ENCODE results near the gene GMIP. TPM values are rescaled to one million over a fixed set of nuclear protein-coding genes. Genes with fewer than 3 reads are reported as not detected.
A peak's percentile ranks its signal among the peaks of the same experiment; 100 is the strongest.

GMIP gene
- total and polyA plus RNA-seq, 2 donors (not counting 1 experiment from before 2014, with no cell fraction given) = 2.3 to 5.3 TPM

- TF ChIP-seq EZH2 (IDR thresholded peaks at IDR 0.05; ENCODE audit: low read length, missing control alignments) (no peak), CTCF (conservative IDR thresholded peaks at IDR 0.05 in 1 of 2, IDR thresholded peaks at IDR 0.05 in 1 of 2; ENCODE audit: low read depth in 1 of 2, low read length in 2 of 2) (no peak)
- peaks cover 2% of the 10 kb centered on the region for H3K4me1 ChIP-seq (ENCODE audit: control insufficient read depth, extremely low read depth, insufficient read depth, low read length)
- peaks cover 44% of the 10 kb centered on the region for H3K36me3 ChIP-seq (ENCODE audit: control insufficient read depth, insufficient read depth, low read length)
- H3K27me3 ChIP-seq (ENCODE audit: control insufficient read depth, insufficient read depth, low read length) = no peaks in the 10 kb centered on the region
- no peak overlapping the region for H3K4me3 ChIP-seq (replicated peaks in 1 of 4; ENCODE audit: control extremely low read depth in 1 of 4, insufficient read depth in 1 of 4, low read depth in 3 of 4, low read length in 4 of 4)
- peak in 1 of 2 donors; percentile 8 for DNase-seq (ENCODE audit: low read depth in 2 of 2)
- no peak overlapping the region for H3K27ac ChIP-seq (ENCODE audit: insufficient read depth, low read length)
- H3K9me3 ChIP-seq (ENCODE audit: control insufficient read depth, insufficient read depth, low read depth, low read length) = no peaks in the 10 kb centered on the region
- H3K4me2 ChIP-seq (ENCODE audit: extremely low read depth, insufficient read depth, low read length) = no peak overlapping the region
- peaks cover 23% of the 10 kb centered on the region for H3K79me2 ChIP-seq (ENCODE audit: control insufficient read depth, insufficient read depth, low read length)
- no peak overlapping the region for H3K9ac ChIP-seq (ENCODE audit: insufficient read depth, low read length)
- no peaks in the 10 kb centered on the region for H4K20me1 ChIP-seq (ENCODE audit: control insufficient read depth, extremely low read depth, insufficient read depth, low read length)
- H2AFZ ChIP-seq (ENCODE audit: low read length) = no peak overlapping the region
Measured at GRCh38 chr19:19657397-19657783, 13.9 kb upstream of the GMIP start.

GRCh38 chr19:19656451-19657396 lies 13.3 kb upstream of the GMIP start:
- Histone ChIP-seq H3K4me3 (replicated peaks in 1 of 4; ENCODE audit: control extremely low read depth in 1 of 4, insufficient read depth in 1 of 4, low read depth in 3 of 4, low read length in 4 of 4) (no peak overlapping the region), H4K20me1 (ENCODE audit: control insufficient read depth, extremely low read depth, insufficient read depth, low read length) (no peaks in the 10 kb centered on the region), H3K4me2 (ENCODE audit: extremely low read depth, insufficient read depth, low read length) (no peak overlapping the region), H3K36me3 (ENCODE audit: control insufficient read depth, insufficient read depth, low read length) (peaks cover 46% of the 10 kb centered on the region), H2AFZ (ENCODE audit: low read length) (no peak overlapping the region), H3K27ac (ENCODE audit: insufficient read depth, low read length) (no peak overlapping the region), H3K9me3 (ENCODE audit: control insufficient read depth, insufficient read depth, low read depth, low read length) (no peaks in the 10 kb centered on the region), H3K4me1 (ENCODE audit: control insufficient read depth, extremely low read depth, insufficient read depth, low read length) (no peaks in the 10 kb centered on the region), H3K27me3 (ENCODE audit: control insufficient read depth, insufficient read depth, low read length) (no peaks in the 10 kb centered on the region), H3K79me2 (ENCODE audit: control insufficient read depth, insufficient read depth, low read length) (peaks cover 16% of the 10 kb centered on the region), H3K9ac (ENCODE audit: insufficient read depth, low read length) (no peak overlapping the region)
- no peak for TF ChIP-seq CTCF (conservative IDR thresholded peaks at IDR 0.05 in 1 of 2, IDR thresholded peaks at IDR 0.05 in 1 of 2; ENCODE audit: low read depth in 1 of 2, low read length in 2 of 2)
- no peak for TF ChIP-seq EZH2 (IDR thresholded peaks at IDR 0.05; ENCODE audit: low read length, missing control alignments)
- DNase-seq (ENCODE audit: low read depth in 2 of 2) = no peak

GRCh38 chr19:19655641-19656343 lies 12.3 kb upstream of the GMIP start:
- Histone ChIP-seq H4K20me1 (ENCODE audit: control insufficient read depth, extremely low read depth, insufficient read depth, low read length) (no peaks in the 10 kb centered on the region), H3K36me3 (ENCODE audit: control insufficient read depth, insufficient read depth, low read length) (peaks cover 51% of the 10 kb centered on the region), H3K27ac (ENCODE audit: insufficient read depth, low read length) (no peak overlapping the region), H3K9ac (ENCODE audit: insufficient read depth, low read length) (no peak overlapping the region), H2AFZ (ENCODE audit: low read length) (no peak overlapping the region), H3K4me3 (replicated peaks in 1 of 4; ENCODE audit: control extremely low read depth in 1 of 4, insufficient read depth in 1 of 4, low read depth in 3 of 4, low read length in 4 of 4) (no peak overlapping the region), H3K27me3 (ENCODE audit: control insufficient read depth, insufficient read depth, low read length) (no peaks in the 10 kb centered on the region), H3K79me2 (ENCODE audit: control insufficient read depth, insufficient read depth, low read length) (peaks cover 8% of the 10 kb centered on the region), H3K4me2 (ENCODE audit: extremely low read depth, insufficient read depth, low read length) (no peak overlapping the region), H3K9me3 (ENCODE audit: control insufficient read depth, insufficient read depth, low read depth, low read length) (no peaks in the 10 kb centered on the region), H3K4me1 (ENCODE audit: control insufficient read depth, extremely low read depth, insufficient read depth, low read length) (no peaks in the 10 kb centered on the region)
- no peak for DNase-seq (ENCODE audit: low read depth in 2 of 2)
- TF ChIP-seq EZH2 (IDR thresholded peaks at IDR 0.05; ENCODE audit: low read length, missing control alignments) (no peak), CTCF (conservative IDR thresholded peaks at IDR 0.05 in 1 of 2, IDR thresholded peaks at IDR 0.05 in 1 of 2; ENCODE audit: low read depth in 1 of 2, low read length in 2 of 2) (no peak)

Data from fibroblast of lung (primary cell).